CD4-positive, CD25-positive, alpha-beta regulatory T cell (primary cell): Measurements from ENCODE around the gene GMDS. TPM values are rescaled to one million over a fixed set of nuclear protein-coding genes. Genes with fewer than 3 reads are reported as not detected.

ENCODE experiments used
- ATAC-seq, 2 donors: fragments of 150-1000 bp; cut with Tn5 transposase; one replicate each; pipeline ENCODE4 v1.10.0; 2021; ENCODE audit warnings: low read depth in 2 of 2, moderate number of reproducible peaks in 2 of 2, moderate library complexity in 1 of 2
- DNase-seq, 3 donors: peaks; one replicate each; pipeline versions ENCODE4 v3.0.0 to v3.0.0-alpha.2; 2012 to 2022; ENCODE audit warnings: mixed read lengths in 1 of 3
- H3K27ac ChIP-seq: one replicate; pipeline ENCODE4 v1.7.0; 2013; ENCODE audit warnings: mild to moderate bottlenecking, low read length; ENCODE audit not compliant: insufficient read depth, poor library complexity, severe bottlenecking
- H3K27me3 ChIP-seq: one replicate; pipeline ENCODE4 v1.7.0; 2013; ENCODE audit warnings: low read length; ENCODE audit not compliant: control insufficient read depth, insufficient read depth
- H3K36me3 ChIP-seq: one replicate; pipeline ENCODE4 v1.7.0; 2013; ENCODE audit warnings: mild to moderate bottlenecking, low read length, moderate library complexity; ENCODE audit not compliant: control insufficient read depth, insufficient read depth
- H3K4me1 ChIP-seq: 2 replicates; pipeline ENCODE4 v1.7.0; 2013; ENCODE audit warnings: mild to moderate bottlenecking, low read length; ENCODE audit not compliant: insufficient read depth, control insufficient read depth, poor library complexity, severe bottlenecking
- H3K4me3 ChIP-seq: one replicate; pipeline ENCODE4 v1.7.0; 2013; ENCODE audit warnings: low read depth, mild to moderate bottlenecking, low read length, moderate library complexity
- H3K9me3 ChIP-seq, 2 experiments: 1 replicate in 1 of 2; 2 replicates in 1 of 2; pipeline ENCODE4 v1.7.0; 2013; ENCODE audit warnings: low read length in 2 of 2, mild to moderate bottlenecking in 1 of 2, moderate library complexity in 1 of 2; ENCODE audit not compliant: control insufficient read depth in 2 of 2
- H3K27ac Mint-ChIP-seq, 3 donors: one replicate each; pipeline ENCODE4 v1.8.0; 2020 to 2022; ENCODE audit warnings: mild to moderate bottlenecking in 3 of 3, mixed read lengths in 3 of 3, moderate library complexity in 2 of 3
- H3K27me3 Mint-ChIP-seq: one replicate; pipeline ENCODE4 v1.8.0; 2022; ENCODE audit warnings: mild to moderate bottlenecking, mixed read lengths
- H3K36me3 Mint-ChIP-seq: one replicate; pipeline ENCODE4 v1.8.0; 2020; ENCODE audit warnings: mixed read lengths
- H3K4me1 Mint-ChIP-seq, 4 donors: one replicate each; pipeline ENCODE4 v1.8.0; 2020 to 2022; ENCODE audit warnings: mixed read lengths in 4 of 4, mild to moderate bottlenecking in 1 of 4
- H3K4me3 Mint-ChIP-seq, 4 donors: one replicate each; pipeline ENCODE4 v1.8.0; 2020 to 2022; ENCODE audit warnings: mild to moderate bottlenecking in 4 of 4, mixed read lengths in 4 of 4, moderate library complexity in 3 of 4
- H3K9me3 Mint-ChIP-seq, 7 donors: one replicate each; pipeline ENCODE4 v1.8.0; 2020 to 2022; ENCODE audit warnings: mixed read lengths in 7 of 7, mild to moderate bottlenecking in 3 of 7, moderate library complexity in 2 of 7
- polyA plus RNA-seq, 4 donors: library from polyadenylated mRNA; unstranded; fragments of 300-500 nt; fragmentation: Illumina TruSeq; gene quantifications; one replicate each; pipeline ENCODE4 v1.2.3, GENCODE V29; 2021
- total RNA-seq: library from RNA; stranded (reverse); gene quantifications from one replicate; pipeline ENCODE4 v1.2.3, GENCODE V29; 2022

The GMDS gene
- total and polyA plus RNA-seq, 5 donors from 2014 or later: 17.5 to 23.9 (median 20.2) TPM

GRCh38 chr6:1810880-1811279, 434.5 kb downstream of the GMDS start:
- H3K4me3 Mint-ChIP-seq: no peak overlapping the region

GRCh38 chr6:1809291-1809988, 436.0 kb downstream of the GMDS start:
- no peaks in the 10 kb centered on the region for H3K4me1 ChIP-seq
- no peak for DNase-seq
- H3K4me1 Mint-ChIP-seq: peaks cover 0 to 8% (median 2%) of the 10 kb centered on the region in 4 donors
- no peaks in the 10 kb centered on the region for H3K9me3 ChIP-seq
- H3K27me3 Mint-ChIP-seq: no peaks in the 10 kb centered on the region
- H3K4me3 ChIP-seq: no peak overlapping the region
- no peaks in the 10 kb centered on the region for H3K36me3 Mint-ChIP-seq
- no peak overlapping the region for H3K27ac ChIP-seq
- H3K27ac Mint-ChIP-seq: no peak overlapping the region
- peaks cover 0 to 1% (median 0%) of the 10 kb centered on the region in 7 donors for H3K9me3 Mint-ChIP-seq
- no peaks in the 10 kb centered on the region for H3K27me3 ChIP-seq
- no peak overlapping the region for H3K4me3 Mint-ChIP-seq
- no peak for ATAC-seq
- no peaks in the 10 kb centered on the region for H3K36me3 ChIP-seq

More at GRCh38 chr6:1810880-1811279, 434.5 kb downstream of the GMDS start:
- Histone ChIP-seq H3K27me3 (no peaks in the 10 kb centered on the region), H3K27ac (no peak overlapping the region), H3K4me1 (no peaks in the 10 kb centered on the region), H3K36me3 (no peaks in the 10 kb centered on the region), H3K4me3 (no peak overlapping the region), H3K9me3 (no peaks in the 10 kb centered on the region)
- Mint-ChIP-seq H3K27me3 (no peaks in the 10 kb centered on the region), H3K36me3 (no peaks in the 10 kb centered on the region), H3K9me3 (peaks cover 0 to 1% (median 0%) of the 10 kb centered on the region in 7 donors), H3K27ac (no peak overlapping the region), H3K4me1 (peaks cover 0 to 9% (median under 1%) of the 10 kb centered on the region in 4 donors)
- ATAC-seq: no peak
- DNase-seq: no peak

- Mint-ChIP-seq H3K4me3 (no peak overlapping the region), H3K27ac (no peak overlapping the region), H3K4me1 (peaks cover 0 to 4% (median 2%) of the 10 kb centered on the region in 4 donors), H3K27me3 (no peaks in the 10 kb centered on the region), H3K9me3 (no peaks in the 10 kb centered on the region), H3K36me3 (no peaks in the 10 kb centered on the region)
- no peak overlapping the region for H3K4me3 ChIP-seq
- H3K9me3 ChIP-seq: no peaks in the 10 kb centered on the region
- H3K27ac ChIP-seq: no peak overlapping the region
- ATAC-seq (no peak), DNase-seq (no peak)
- no peaks in the 10 kb centered on the region for H3K4me1 ChIP-seq
- no peaks in the 10 kb centered on the region for H3K36me3 ChIP-seq
- H3K27me3 ChIP-seq: no peaks in the 10 kb centered on the region
Measured at GRCh38 chr6:1806935-1807334, 438.5 kb downstream of the GMDS start.

GRCh38 chr6:1802491-1803395, 442.7 kb downstream of the GMDS start:
- Histone ChIP-seq H3K4me1 (no peaks in the 10 kb centered on the region), H3K36me3 (no peaks in the 10 kb centered on the region), H3K4me3 (no peak overlapping the region), H3K9me3 (no peaks in the 10 kb centered on the region), H3K27ac (no peak overlapping the region), H3K27me3 (no peaks in the 10 kb centered on the region)
- no peaks in the 10 kb centered on the region for H3K36me3 Mint-ChIP-seq
- H3K4me1 Mint-ChIP-seq: peaks cover 0 to 4% (median 1%) of the 10 kb centered on the region in 4 donors
- H3K27me3 Mint-ChIP-seq: no peaks in the 10 kb centered on the region
- H3K27ac Mint-ChIP-seq: no peak overlapping the region
- H3K4me3 Mint-ChIP-seq: no peak overlapping the region
- no peak for ATAC-seq
- no peak for DNase-seq
- H3K9me3 Mint-ChIP-seq: no peaks in the 10 kb centered on the region

- H3K27me3 Mint-ChIP-seq: no peaks in the 10 kb centered on the region
- H3K27ac Mint-ChIP-seq: no peak overlapping the region
- Histone ChIP-seq H3K27me3 (no peaks in the 10 kb centered on the region), H3K36me3 (no peaks in the 10 kb centered on the region), H3K27ac (no peak overlapping the region), H3K9me3 (no peaks in the 10 kb centered on the region), H3K4me3 (no peak overlapping the region), H3K4me1 (no peaks in the 10 kb centered on the region)
- ATAC-seq (no peak), DNase-seq (no peak)
- peaks cover 0 to 6% (median 2%) of the 10 kb centered on the region in 4 donors for H3K4me1 Mint-ChIP-seq
- no peaks in the 10 kb centered on the region for H3K36me3 Mint-ChIP-seq
- H3K9me3 Mint-ChIP-seq: no peaks in the 10 kb centered on the region
- no peak overlapping the region for H3K4me3 Mint-ChIP-seq
Measured at GRCh38 chr6:1801401-1801800, 444.0 kb downstream of the GMDS start.

- H3K36me3 Mint-ChIP-seq: no peaks in the 10 kb centered on the region
- no peaks in the 10 kb centered on the region for H3K9me3 Mint-ChIP-seq
- Histone ChIP-seq H3K36me3 (no peaks in the 10 kb centered on the region), H3K27me3 (no peaks in the 10 kb centered on the region), H3K9me3 (no peaks in the 10 kb centered on the region), H3K4me3 (no peak overlapping the region), H3K27ac (no peak overlapping the region), H3K4me1 (no peaks in the 10 kb centered on the region)
- no peak overlapping the region for H3K27ac Mint-ChIP-seq
- H3K4me1 Mint-ChIP-seq: peaks cover 0 to 6% (median 2%) of the 10 kb centered on the region in 4 donors
- no peak for DNase-seq
- no peak overlapping the region for H3K4me3 Mint-ChIP-seq
- H3K27me3 Mint-ChIP-seq: no peaks in the 10 kb centered on the region
- ATAC-seq: no peak
Measured at GRCh38 chr6:1800845-1801244, 444.6 kb downstream of the GMDS start.

- H3K27ac ChIP-seq: no peak overlapping the region
Measured at GRCh38 chr6:1798965-1799325, 446.5 kb downstream of the GMDS start.

More at GRCh38 chr6:1798965-1799325, 446.5 kb downstream of the GMDS start:
- Mint-ChIP-seq H3K4me3 (no peak overlapping the region), H3K4me1 (peaks cover 0 to 6% (median 0%) of the 10 kb centered on the region in 4 donors), H3K27ac (no peak overlapping the region), H3K36me3 (no peaks in the 10 kb centered on the region), H3K27me3 (no peaks in the 10 kb centered on the region), H3K9me3 (no peaks in the 10 kb centered on the region)
- DNase-seq: no peak
- no peak for ATAC-seq
- no peaks in the 10 kb centered on the region for H3K9me3 ChIP-seq
- no peak overlapping the region for H3K4me3 ChIP-seq
- H3K36me3 ChIP-seq: no peaks in the 10 kb centered on the region
- H3K27me3 ChIP-seq: no peaks in the 10 kb centered on the region
- no peaks in the 10 kb centered on the region for H3K4me1 ChIP-seq
